IMR-90 (cell line): ENCODE data around the gene ACTR2. TPM values are rescaled to one million over a fixed set of nuclear protein-coding genes. Genes with fewer than 3 reads are reported as not detected.
A peak's percentile ranks its signal among the peaks of the same experiment; 100 is the strongest.

Source experiments
- ATAC-seq: fragments of 200-7000 bp; cut with Tn5 transposase; 2 replicates; pipeline ENCODE4 v1.9.1; 2020; ENCODE audit warnings: low read depth, mild to moderate bottlenecking, moderate library complexity
- BruUV-seq: library from RNA; stranded (reverse); fragments of 400-500 nt; replicated peaks from 2 replicates; lab custom pipeline; 2021; lab: Mats Ljungman, UMichigan
- CTCF ChIA-PET: fragments of 300-600 bp; formaldehyde crosslinking; extraction: SDS; loops from one replicate; lab custom pipeline; 2021; ENCODE audit warnings: antibody characterized with exemption; lab: Yijun Ruan, JAX
- POLR2A ChIA-PET: fragments of 300-600 bp; sonication (Branson Sonifier 250); formaldehyde crosslinking; loops from one replicate; lab custom pipeline; 2022; ENCODE audit warnings: antibody characterized with exemption; ENCODE audit not compliant: unreplicated experiment; lab: Charles Lee
- DNase-seq: peaks from one replicate; pipeline ENCODE4 v3.0.0; 2013
- H2AFZ ChIP-seq: replicated peaks from 2 replicates; pipeline ENCODE3; 2013; ENCODE audit warnings: low read length, mild to moderate bottlenecking; ENCODE audit not compliant: poor library complexity
- H2AK5ac ChIP-seq: 2 replicates; pipeline ENCODE4 v1.6.1; 2013; ENCODE audit warnings: low read depth, low read length, inconsistent platforms
- H2AK9ac ChIP-seq: replicated peaks from 2 replicates; pipeline ENCODE3; 2013; ENCODE audit warnings: mild to moderate bottlenecking, low read depth, low read length, moderate library complexity; ENCODE audit not compliant: poor library complexity
- H2BK120ac ChIP-seq: 2 replicates; pipeline ENCODE4 v1.6.1; 2013; ENCODE audit warnings: low read depth, low read length, inconsistent platforms
- H2BK15ac ChIP-seq: 3 replicates; pipeline ENCODE4 v1.6.1; 2013; ENCODE audit warnings: low read depth, low read length, inconsistent platforms
- H2BK20ac ChIP-seq: 2 replicates; pipeline ENCODE4 v1.6.1; 2013; ENCODE audit warnings: low read depth, mild to moderate bottlenecking, inconsistent platforms, low read length, moderate library complexity
- H2BK5ac ChIP-seq: 2 replicates; pipeline ENCODE4 v1.6.1; 2013; ENCODE audit warnings: mild to moderate bottlenecking, low read depth, low read length, inconsistent platforms; ENCODE audit not compliant: poor library complexity, severe bottlenecking
- H3K14ac ChIP-seq: replicated peaks from 2 replicates; pipeline ENCODE4 v1.6.1; 2013; ENCODE audit warnings: low read depth, low read length, inconsistent platforms
- H3K18ac ChIP-seq: 2 replicates; pipeline ENCODE4 v1.6.1; 2013; ENCODE audit warnings: low read depth, low read length, control low read depth
- H3K23ac ChIP-seq: 2 replicates; pipeline ENCODE4 v1.6.1; 2013; ENCODE audit warnings: low read depth, low read length, inconsistent platforms
- H3K27ac ChIP-seq: 2 replicates; pipeline ENCODE4 v1.5.1; 2013; ENCODE audit warnings: mild to moderate bottlenecking, control low read depth, low read length; ENCODE audit not compliant: insufficient read depth
- H3K27me3 ChIP-seq: 2 replicates; pipeline ENCODE4 v1.6.1; 2013; ENCODE audit warnings: low read length; ENCODE audit not compliant: control insufficient read depth, insufficient read depth
- H3K36me3 ChIP-seq: 2 replicates; pipeline ENCODE4 v1.6.1; 2013; ENCODE audit warnings: low read length, mixed read lengths; ENCODE audit not compliant: control insufficient read depth, insufficient read depth
- H3K4ac ChIP-seq: 2 replicates; pipeline ENCODE4 v1.6.1; 2013; ENCODE audit warnings: low read depth, low read length, inconsistent platforms
- H3K4me1 ChIP-seq: 2 replicates; pipeline ENCODE4 v1.6.1; 2013; ENCODE audit warnings: low read length, mixed read lengths; ENCODE audit not compliant: control insufficient read depth, insufficient read depth
- H3K4me2 ChIP-seq: 2 replicates; pipeline ENCODE4 v1.6.1; 2013; ENCODE audit warnings: low read depth, mild to moderate bottlenecking, control low read depth, low read length, moderate library complexity
- H3K4me3 ChIP-seq: 2 replicates; pipeline ENCODE4 v1.5.1; 2013; ENCODE audit warnings: low read depth, mild to moderate bottlenecking, control low read depth, low read length, moderate library complexity; ENCODE audit not compliant: insufficient read depth
- H3K56ac ChIP-seq: 2 replicates; pipeline ENCODE4 v1.6.1; 2013; ENCODE audit warnings: low read length, inconsistent platforms; ENCODE audit not compliant: insufficient read depth; ENCODE audit errors: extremely low read depth
- H3K79me1 ChIP-seq, 2 experiments: 2 replicates each; pipeline ENCODE4 v1.6.1; 2013; ENCODE audit warnings: low read length in 2 of 2, inconsistent platforms in 1 of 2, low read depth in 1 of 2
- H3K9ac ChIP-seq: 2 replicates; pipeline ENCODE4 v1.6.1; 2013; ENCODE audit warnings: low read depth, low read length, control low read depth
- H3K9me1 ChIP-seq: 2 replicates; pipeline ENCODE4 v1.6.1; 2013; ENCODE audit warnings: low read length, inconsistent platforms; ENCODE audit not compliant: insufficient read depth
- H3K9me3 ChIP-seq: 2 replicates; pipeline ENCODE4 v1.6.1; 2013; ENCODE audit warnings: low read length; ENCODE audit not compliant: control insufficient read depth, insufficient read depth
- H4K20me1 ChIP-seq: 2 replicates; pipeline ENCODE4 v1.6.1; 2013; ENCODE audit warnings: low read length, inconsistent platforms; ENCODE audit not compliant: insufficient read depth
- H4K5ac ChIP-seq: 2 replicates; pipeline ENCODE4 v1.6.1; 2013; ENCODE audit warnings: mild to moderate bottlenecking, low read depth, low read length, control low read depth
- H4K8ac ChIP-seq, 2 experiments: 2 replicates each; pipeline ENCODE4 v1.6.1; 2013; ENCODE audit warnings: low read depth in 2 of 2, low read length in 2 of 2, control low read depth in 1 of 2, inconsistent platforms in 1 of 2
- H4K91ac ChIP-seq: 2 replicates; pipeline ENCODE4 v1.6.1; 2013; ENCODE audit warnings: low read depth, low read length, inconsistent platforms; ENCODE audit not compliant: insufficient read depth
- BHLHE40 ChIP-seq: fragments of 150-350 bp; IDR thresholded peaks from 2 replicates; pipeline ENCODE4 v1.6.1; 2016; ENCODE audit warnings: mild to moderate bottlenecking, low read depth, low read length
- CHD1 ChIP-seq: IDR thresholded peaks from 2 replicates; pipeline ENCODE4 v1.6.1; 2012; ENCODE audit warnings: low read depth, low read length, improper control_type of control experiment
- FOS ChIP-seq: fragments of 150-350 bp; IDR thresholded peaks from 2 replicates; pipeline ENCODE4 v1.6.1; 2016; ENCODE audit warnings: low read depth, low read length
- MAFK ChIP-seq: IDR thresholded peaks from 2 replicates; pipeline ENCODE4 v1.6.1; 2012; ENCODE audit warnings: low read depth, low read length, improper control_type of control experiment
- MAZ ChIP-seq: IDR thresholded peaks from 2 replicates; pipeline ENCODE4 v1.6.1; 2012; ENCODE audit warnings: low read depth, mild to moderate bottlenecking, low read length, improper control_type of control experiment, moderate library complexity, borderline replicate concordance
- MXI1 ChIP-seq: IDR thresholded peaks from 2 replicates; pipeline ENCODE4 v1.6.1; 2012; ENCODE audit warnings: low read depth, mild to moderate bottlenecking, low read length, moderate library complexity, borderline replicate concordance
- RAD21 ChIP-seq: IDR thresholded peaks from 2 replicates; pipeline ENCODE4 v1.6.1; 2012; ENCODE audit warnings: low read length, improper control_type of control experiment
- RCOR1 ChIP-seq: IDR thresholded peaks from 2 replicates; pipeline ENCODE4 v1.6.1; 2012; ENCODE audit warnings: mild to moderate bottlenecking, low read length, improper control_type of control experiment; ENCODE audit not compliant: insufficient replicate concordance
- RFX5 ChIP-seq: IDR thresholded peaks from 2 replicates; pipeline ENCODE4 v1.8.0; 2012; ENCODE audit warnings: low read depth, mild to moderate bottlenecking, low read length, moderate library complexity
- SMC3 ChIP-seq: fragments of 150-350 bp; IDR thresholded peaks from 2 replicates; pipeline ENCODE4 v1.6.1; 2016; ENCODE audit warnings: low read depth, mild to moderate bottlenecking, antibody characterized with exemption, low read length, moderate library complexity
- USF2 ChIP-seq: fragments of 150-350 bp; IDR thresholded peaks from 2 replicates; pipeline ENCODE4 v1.6.1; 2017; ENCODE audit warnings: mild to moderate bottlenecking, antibody characterized with exemption, low read length, low read depth
- WGBS, 2 experiments: methylation state at CpG; one replicate each; pipeline versions ENCODE4 v1.1.5 to v1.1.7; 2013; ENCODE audit warnings: missing lambda C conversion rate in 2 of 2; ENCODE audit not compliant: insufficient read length in 1 of 2; ENCODE audit errors: extremely low coverage in 2 of 2; 5-methylcytosine and 5-hydroxymethylcytosine counted together
- dilution Hi-C: fragments of 300-500 bp; cut with HindIII; formaldehyde crosslinking; loops from one replicate; pipeline ENCODE4 v1.14.3; 2018; ENCODE audit warnings: low sequenced_read_pairs; ENCODE audit not compliant: unreplicated experiment
- in situ Hi-C: fragments of 300-500 bp; cut with MboI; formaldehyde crosslinking; loops from 3 replicates; pipeline ENCODE4 v1.14.3; 2019; ENCODE audit warnings: low sequenced_read_pairs, inconsistent platforms, mixed read lengths
- intact Hi-C: fragments of 100-400 bp; cut with micrococcal nuclease; formaldehyde crosslinking; loops from 2 replicates; pipeline ENCODE4 v1.10.0; 2022
- polyA plus RNA-seq, 3 experiments: library from polyadenylated mRNA; depleted of rRNA; stranded (reverse); fragments of >200 nt; gene quantifications; 2 replicates each; pipeline ENCODE4 v1.2.3, GENCODE V29; 2012; ENCODE audit warnings: low replicate concordance in 1 of 3
- total RNA-seq: library from RNA; depleted of rRNA; stranded (reverse); fragments of >200 nt; gene quantifications from 2 replicates; pipeline ENCODE4 v1.2.3, GENCODE V29; 2012
- TF ChIP-seq, protein P1 (sequence below): fragments of 150-350 bp; IDR thresholded peaks from 2 replicates; pipeline ENCODE4 v1.6.1; 2016; ENCODE audit warnings: low read depth, mild to moderate bottlenecking, low read length, moderate library complexity, borderline replicate concordance

The ACTR2 gene
- total and polyA plus RNA-seq, 2 of the 4 experiments (the other 2 are of a cell fraction), result 141 to 205 TPM

GRCh38 chr2:65314801-65315441 is 87.3 kb downstream of the ACTR2 start:
- H3K27ac ChIP-seq, result peak overlapping the region; percentile 32; the same call in 1 of the 2 replicates
- peaks cover 32 to 61% of the 10 kb centered on the region in 2 experiments for H3K79me1 ChIP-seq
- no peak overlapping the region for H3K56ac ChIP-seq
- 100% methylated on average over 1 of the region's 8 CpGs; no CpG with 5 or more reads in 1 of the 2 experiments for WGBS, 2 experiments
- H3K4me3 ChIP-seq, result no peak overlapping the region
- peaks cover 16% of the 10 kb centered on the region for H3K4me1 ChIP-seq
- H3K23ac ChIP-seq, result no peak overlapping the region
- 0 out of 2 replicates have a peak overlapping the region, but pooled peaks have one; percentile 23 for H3K4ac ChIP-seq
- H4K20me1 ChIP-seq, result peaks cover 3% of the 10 kb centered on the region; the same call in 1 of the 2 replicates
- H3K18ac ChIP-seq, result peak overlapping the region; percentile 20; the same call in 1 of the 2 replicates
- H2BK120ac ChIP-seq, result no peak overlapping the region
- in situ Hi-C loops (no loop called here), dilution Hi-C loops (no loop called here), intact Hi-C loops (no loop called here)
- no peaks in the 10 kb centered on the region for H3K9me3 ChIP-seq
- H4K5ac ChIP-seq, result peak overlapping the region; percentile 5; the same call in 1 of the 2 replicates
- POLR2A ChIA-PET, result no interaction called here
- ATAC-seq (peak; percentile 19; the same call in 1 of the 2 replicates), DNase-seq (peak; percentile 31)
- no peaks in the 10 kb centered on the region for H3K27me3 ChIP-seq
- H2BK15ac ChIP-seq, result peak overlapping the region; percentile 68; the same call in 1 of the 3 replicates
- H3K14ac ChIP-seq, result no peak overlapping the region
- H2BK20ac ChIP-seq, result peak overlapping the region; percentile 68
- no peak overlapping the region for H2AK9ac ChIP-seq
- H2AK5ac ChIP-seq, result peak overlapping the region; percentile 82; the same call in 1 of the 2 replicates
- no peak overlapping the region for H3K9ac ChIP-seq
- no TSS peak for BruUV-seq
- H3K36me3 ChIP-seq, result peaks cover 29% of the 10 kb centered on the region
- CTCF ChIA-PET, result no interaction called here
- no peak overlapping the region for H2AFZ ChIP-seq
- peak overlapping the region; percentile 51 for H2BK5ac ChIP-seq
- no peak overlapping the region; the same call in 1 of the 2 replicates for H4K91ac ChIP-seq
- no peak overlapping the region for H4K8ac ChIP-seq
- no peak overlapping the region for H3K4me2 ChIP-seq
- H3K9me1 ChIP-seq, result peaks cover 22% of the 10 kb centered on the region
- no peak for TF ChIP-seq USF2
- TF ChIP-seq BHLHE40, result no peak
- no peak for TF ChIP-seq SMC3
- TF ChIP-seq CHD1, result no peak
- TF ChIP-seq, protein P1, sequence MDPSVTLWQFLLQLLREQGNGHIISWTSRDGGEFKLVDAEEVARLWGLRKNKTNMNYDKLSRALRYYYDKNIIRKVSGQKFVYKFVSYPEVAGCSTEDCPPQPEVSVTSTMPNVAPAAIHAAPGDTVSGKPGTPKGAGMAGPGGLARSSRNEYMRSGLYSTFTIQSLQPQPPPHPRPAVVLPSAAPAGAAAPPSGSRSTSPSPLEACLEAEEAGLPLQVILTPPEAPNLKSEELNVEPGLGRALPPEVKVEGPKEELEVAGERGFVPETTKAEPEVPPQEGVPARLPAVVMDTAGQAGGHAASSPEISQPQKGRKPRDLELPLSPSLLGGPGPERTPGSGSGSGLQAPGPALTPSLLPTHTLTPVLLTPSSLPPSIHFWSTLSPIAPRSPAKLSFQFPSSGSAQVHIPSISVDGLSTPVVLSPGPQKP, result no peak
- TF ChIP-seq FOS, result no peak
- no peak for TF ChIP-seq MAZ
- TF ChIP-seq RAD21, result no peak
- TF ChIP-seq MAFK, result no peak
- no peak for TF ChIP-seq RCOR1
- no peak for TF ChIP-seq MXI1
- no peak for TF ChIP-seq RFX5
